WTC11 (cell line): ENCODE data around the gene HYPK. TPM values are rescaled to one million over a fixed set of nuclear protein-coding genes. Genes with fewer than 3 reads are reported as not detected.

Experiments
- ATAC-seq: fragments of 200-7000 bp; cut with Tn5 transposase; 2 replicates; pipeline ENCODE4 v1.10.0; 2021; ENCODE audit warnings: mild to moderate bottlenecking, moderate library complexity
- CTCF ChIA-PET: fragments of 300-600 bp; sonication (Branson Sonifier 250); formaldehyde crosslinking; loops from one replicate; lab custom pipeline; 2021; ENCODE audit warnings: antibody characterized with exemption; lab: Charles Lee
- POLR2A ChIA-PET: fragments of 350-600 bp; sonication (Branson Sonifier 250); formaldehyde crosslinking; loops from one replicate; lab custom pipeline; 2021; ENCODE audit warnings: antibody characterized with exemption; lab: Charles Lee
- DNase-seq: peaks from one replicate; pipeline ENCODE4 v3.0.0; 2021; ENCODE audit warnings: low spot score
- H3K27ac Mint-ChIP-seq: 2 replicates; pipeline ENCODE4 v1.8.0; 2021; ENCODE audit warnings: mixed read lengths
- H3K27me3 Mint-ChIP-seq: 2 replicates; pipeline ENCODE4 v1.8.0; 2021; ENCODE audit warnings: low read depth, mild to moderate bottlenecking, moderate library complexity, mixed read lengths
- H3K36me3 Mint-ChIP-seq: 2 replicates; pipeline ENCODE4 v1.8.0; 2021; ENCODE audit warnings: mixed read lengths
- H3K4me1 Mint-ChIP-seq: 2 replicates; pipeline ENCODE4 v1.8.0; 2022; ENCODE audit warnings: mixed read lengths
- H3K4me3 Mint-ChIP-seq: 2 replicates; pipeline ENCODE4 v1.8.0; 2021; ENCODE audit warnings: mild to moderate bottlenecking, moderate library complexity, mixed read lengths
- H3K9me3 Mint-ChIP-seq: 2 replicates; pipeline ENCODE4 v1.8.0; 2021; ENCODE audit warnings: mixed read lengths
- AFF4 ChIP-seq: sonication (generic); formaldehyde crosslinking; IDR thresholded peaks from 2 replicates; pipeline ENCODE4 v1.8.1; 2023; ENCODE audit warnings: mild to moderate bottlenecking, missing genetic modification reagents, borderline replicate concordance
- CREM ChIP-seq: sonication (generic); formaldehyde crosslinking; IDR thresholded peaks from 2 replicates; pipeline ENCODE4 v1.8.1; 2022; ENCODE audit warnings: mild to moderate bottlenecking, missing genetic modification reagents, moderate library complexity
- CTCF ChIP-seq: fragments of 200-600 bp; IDR thresholded peaks from 2 replicates; pipeline ENCODE4 v1.8.0; 2022; ENCODE audit warnings: antibody characterized with exemption
- ELF4 ChIP-seq: sonication (generic); formaldehyde crosslinking; IDR thresholded peaks from 2 replicates; pipeline ENCODE4 v1.8.1; 2022; ENCODE audit warnings: low read depth, mild to moderate bottlenecking, moderate library complexity, missing genetic modification reagents
- EMX1 ChIP-seq: fragments of 250-450 bp; sonication (Bioruptor Pico); IDR thresholded peaks from 2 replicates; pipeline ENCODE4 v1.8.0; 2021; ENCODE audit warnings: mild to moderate bottlenecking
- ESRRA ChIP-seq: sonication (generic); formaldehyde crosslinking; IDR thresholded peaks from 2 replicates; pipeline ENCODE4 v1.8.1; 2022; ENCODE audit warnings: mild to moderate bottlenecking, missing genetic modification reagents, borderline replicate concordance
- NFE2L1 ChIP-seq: sonication (generic); formaldehyde crosslinking; IDR thresholded peaks from 2 replicates; pipeline ENCODE4 v1.8.1; 2023; ENCODE audit warnings: missing genetic modification reagents
- PRDM15 ChIP-seq: sonication (generic); formaldehyde crosslinking; IDR thresholded peaks from 2 replicates; pipeline ENCODE4 v1.8.0; 2022; ENCODE audit warnings: missing genetic modification reagents
- PRRX2 ChIP-seq: fragments of 250-450 bp; sonication (Bioruptor Pico); IDR thresholded peaks from 2 replicates; pipeline ENCODE4 v1.8.0; 2021; ENCODE audit warnings: mild to moderate bottlenecking
- RORB ChIP-seq: fragments of 250-450 bp; sonication (Bioruptor Pico); IDR thresholded peaks from 2 replicates; pipeline ENCODE4 v1.9.0; 2021; ENCODE audit warnings: mild to moderate bottlenecking
- SP1 ChIP-seq: sonication (generic); formaldehyde crosslinking; conservative IDR thresholded peaks from 2 replicates; pipeline ENCODE4 v1.8.1; 2022; ENCODE audit warnings: missing genetic modification reagents
- STAT6 ChIP-seq: sonication (generic); formaldehyde crosslinking; conservative IDR thresholded peaks from 2 replicates; pipeline ENCODE4 v1.8.1; 2023; ENCODE audit warnings: mild to moderate bottlenecking, low read depth, missing genetic modification reagents, moderate library complexity
- TCF7 ChIP-seq: sonication (generic); formaldehyde crosslinking; IDR thresholded peaks from 2 replicates; pipeline ENCODE4 v1.8.0; 2022; ENCODE audit warnings: mild to moderate bottlenecking, low read depth, missing genetic modification reagents, moderate library complexity
- ZNF232 ChIP-seq: sonication (generic); formaldehyde crosslinking; IDR thresholded peaks from 2 replicates; pipeline ENCODE4 v1.8.0; 2022; ENCODE audit warnings: mild to moderate bottlenecking, missing genetic modification reagents
- ZNF671 ChIP-seq: fragments of 250-450 bp; sonication (Bioruptor Pico); IDR thresholded peaks from 2 replicates; pipeline ENCODE4 v1.8.0; 2021; ENCODE audit warnings: mild to moderate bottlenecking
- total RNA-seq: library from RNA; stranded (reverse); gene quantifications from 3 replicates; pipeline ENCODE4 v1.2.3, GENCODE V29; 2021

Gene HYPK
- total RNA-seq, 1 experiment from 2014 or later: 22.0 TPM

GRCh38 chr15:43796566-43796965, 3.8 kb upstream of the HYPK start:
- Mint-ChIP-seq H3K36me3 (peaks cover 63% of the 10 kb centered on the region), H3K27ac (peak overlapping the region; percentile 18; the same call in 1 of the 2 replicates), H3K4me3 (no peak overlapping the region), H3K9me3 (no peaks in the 10 kb centered on the region), H3K27me3 (no peaks in the 10 kb centered on the region), H3K4me1 (peaks cover 61% of the 10 kb centered on the region)
- no peak for ATAC-seq
- POLR2A ChIA-PET: interaction anchor here (0.6 to 2.6 kb wide), 3 partner anchors 11 to 23 kb away, joined by 3 to 8 read pairs (median 3); partner anchors contain the start of gene ELL3
- DNase-seq: no peak
- no peak for TF ChIP-seq EMX1 (CRISPR knock-in tag)
- TF ChIP-seq PRRX2 (CRISPR knock-in tag): no peak
- no peak for TF ChIP-seq ZNF232 (CRISPR knock-in tag)
- no peak for TF ChIP-seq TCF7 (CRISPR knock-in tag)
- TF ChIP-seq CTCF: no peak
- TF ChIP-seq AFF4 (CRISPR knock-in tag): no peak
- TF ChIP-seq CREM (CRISPR knock-in tag): no peak
- no peak for TF ChIP-seq RORB (CRISPR knock-in tag)
- TF ChIP-seq ZNF671 (CRISPR knock-in tag): no peak
- no peak for TF ChIP-seq PRDM15 (CRISPR knock-in tag)
- no peak for TF ChIP-seq ESRRA (CRISPR knock-in tag)
- CTCF ChIA-PET: interaction anchor here (0.6 to 11.1 kb wide), 2 partner anchors 21 to 739 kb away, joined by 3 to 75 read pairs; partner anchors contain the start of gene ELL3

GRCh38 chr15:43799209-43799944, 1.0 kb upstream of the HYPK start:
- Mint-ChIP-seq H3K9me3 (no peaks in the 10 kb centered on the region), H3K36me3 (peaks cover 57% of the 10 kb centered on the region), H3K4me3 (peak overlapping the region; percentile 24; the same call in 1 of the 2 replicates), H3K27ac (peak overlapping the region; percentile 99), H3K4me1 (peaks cover 49% of the 10 kb centered on the region), H3K27me3 (no peaks in the 10 kb centered on the region)
- POLR2A ChIA-PET: interaction anchor here (1.5 kb wide), 1 partner anchor 25 kb away, joined by 4 read pairs; the partner anchor contains the start of gene MFAP1
- DNase-seq: no peak
- CTCF ChIA-PET: interaction anchor here (1.9 kb wide), 1 partner anchor 23 kb away, joined by 15 read pairs; the partner anchor contains the start of gene ELL3
- ATAC-seq: no peak
- TF ChIP-seq ELF4 (CRISPR knock-in tag) (no peak), STAT6 (no peak), RORB (CRISPR knock-in tag) (no peak), PRDM15 (CRISPR knock-in tag) (no peak), SP1 (CRISPR knock-in tag) (no peak), NFE2L1 (no peak), TCF7 (CRISPR knock-in tag) (no peak)
